DND-41 (cell line): Measurements from ENCODE around the gene TMEM234.

Source experiments
- CTCF ChIP-seq: IDR thresholded peaks from 2 replicates; pipeline ENCODE4 v1.5.1; 2012; ENCODE audit warnings: borderline replicate concordance, low read length, moderate library complexity, mild to moderate bottlenecking; ENCODE audit not compliant: poor library complexity, severe bottlenecking; ENCODE audit errors: extremely low read depth
- EZH2 ChIP-seq: IDR thresholded peaks from 3 replicates; pipeline ENCODE4 v1.6.1; 2012; ENCODE audit warnings: borderline replicate concordance, low read depth, mild to moderate bottlenecking, moderate library complexity, low read length, inconsistent platforms; ENCODE audit not compliant: severe bottlenecking

GRCh38 chr1:32200226-32201010, 21.7 kb downstream of the TMEM234 start, which contains the start of gene CCDC28B:
- TF ChIP-seq CTCF (no peak), EZH2 (no peak)
